GM23338 (cell line): ENCODE results near the gene MITD1. TPM values are rescaled to one million over a fixed set of nuclear protein-coding genes. Genes with fewer than 3 reads are reported as not detected.

ENCODE experiments used
- ATAC-seq: fragments of 200-7000 bp; cut with Tn5 transposase; 3 replicates; pipeline ENCODE4 v1.9.1; 2020
- DNase-seq: peaks from one replicate; pipeline ENCODE4 v3.0.0-alpha.2; 2015; ENCODE audit warnings: low spot score
- H2AFZ ChIP-seq: fragments of 200-600 bp; sonication (generic); 2 replicates; pipeline ENCODE4 v1.8.0; 2016; ENCODE audit warnings: antibody characterized with exemption, mild to moderate bottlenecking, moderate library complexity
- H3F3A ChIP-seq: fragments of 200-600 bp; sonication (generic); replicated peaks from 2 replicates; pipeline ENCODE4 v1.8.0; 2017; ENCODE audit warnings: antibody characterized with exemption, mixed run types, low read depth
- H3K27ac ChIP-seq: fragments of 200-600 bp; sonication (generic); 2 replicates; pipeline ENCODE4 v1.6.1; 2016; ENCODE audit warnings: low read depth
- H3K27me3 ChIP-seq: fragments of 200-600 bp; sonication (generic); 2 replicates; pipeline ENCODE4 v1.8.0; 2016; ENCODE audit warnings: mild to moderate bottlenecking, mixed run types, moderate library complexity; ENCODE audit not compliant: insufficient read depth
- H3K36me3 ChIP-seq: fragments of 200-600 bp; sonication (generic); 2 replicates; pipeline ENCODE4 v1.8.0; 2016; ENCODE audit warnings: mild to moderate bottlenecking; ENCODE audit not compliant: insufficient read depth
- H3K4me1 ChIP-seq: fragments of 200-600 bp; sonication (generic); 2 replicates; pipeline ENCODE4 v1.8.0; 2016; ENCODE audit warnings: mild to moderate bottlenecking, moderate library complexity; ENCODE audit not compliant: insufficient read depth
- H3K4me2 ChIP-seq: fragments of 200-600 bp; sonication (generic); 2 replicates; pipeline ENCODE4 v1.7.1; 2017; ENCODE audit warnings: mixed run types
- H3K4me3 ChIP-seq: fragments of 200-600 bp; sonication (generic); 2 replicates; pipeline ENCODE4 v1.6.1; 2016; ENCODE audit warnings: mixed run types
- H3K79me2 ChIP-seq: fragments of 200-600 bp; sonication (generic); replicated peaks from 2 replicates; pipeline ENCODE4 v1.8.0; 2017; ENCODE audit warnings: mild to moderate bottlenecking; ENCODE audit not compliant: insufficient read depth
- H3K9me2 ChIP-seq: fragments of 200-600 bp; sonication (generic); 2 replicates; pipeline ENCODE4 v1.8.0; 2017; ENCODE audit not compliant: insufficient read depth
- H4K20me1 ChIP-seq: fragments of 200-600 bp; sonication (generic); replicated peaks from 2 replicates; pipeline ENCODE4 v1.8.0; 2017; ENCODE audit warnings: mild to moderate bottlenecking; ENCODE audit not compliant: insufficient read depth
- H3K27ac Mint-ChIP-seq: 2 replicates; pipeline ENCODE4 v1.8.0; 2020; ENCODE audit warnings: inconsistent platforms, mild to moderate bottlenecking, moderate library complexity, mixed read lengths
- H3K27me3 Mint-ChIP-seq: 3 replicates; pipeline ENCODE4 v1.8.0; 2022; ENCODE audit warnings: low read depth, mild to moderate bottlenecking, moderate library complexity, mixed read lengths, inconsistent platforms; ENCODE audit not compliant: insufficient read depth, poor library complexity
- H3K36me3 Mint-ChIP-seq: 3 replicates; pipeline ENCODE4 v1.8.0; 2021; ENCODE audit warnings: low read depth, mild to moderate bottlenecking, inconsistent platforms, moderate library complexity, mixed read lengths
- H3K4me1 Mint-ChIP-seq: 3 replicates; pipeline ENCODE4 v1.8.0; 2020; ENCODE audit warnings: mild to moderate bottlenecking, inconsistent platforms, mixed read lengths
- H3K4me3 Mint-ChIP-seq: 3 replicates; pipeline ENCODE4 v1.8.0; 2021; ENCODE audit warnings: moderate library complexity, mild to moderate bottlenecking, inconsistent platforms, mixed read lengths
- H3K9me3 Mint-ChIP-seq: 3 replicates; pipeline ENCODE4 v1.8.0; 2020; ENCODE audit warnings: moderate library complexity, mild to moderate bottlenecking, inconsistent platforms, mixed read lengths
- CREB1 ChIP-seq: fragments of 250-450 bp; sonication (Bioruptor Pico); IDR thresholded peaks from 2 replicates; pipeline ENCODE4 v1.5.0; 2020; ENCODE audit warnings: low read depth, mild to moderate bottlenecking, moderate library complexity
- CTCF ChIP-seq, 2 experiments: fragments of 200-600 bp in 1 of 2; sonication (generic) in 1 of 2; conservative IDR thresholded peaks; 2 replicates each; pipeline versions ENCODE4 v1.5.1 to v1.6.1; 2016 to 2017; ENCODE audit warnings: antibody characterized with exemption in 2 of 2, low read depth in 2 of 2, mild to moderate bottlenecking in 2 of 2, moderate library complexity in 1 of 2
- ETS1 ChIP-seq: IDR thresholded peaks from 2 replicates; pipeline ENCODE4 v1.6.1; 2016; ENCODE audit warnings: antibody characterized with exemption
- EZH2 ChIP-seq: fragments of 200-600 bp; sonication (generic); IDR thresholded peaks from one replicate; pipeline ENCODE4 v1.8.0; 2017; ENCODE audit warnings: antibody characterized with exemption, mild to moderate bottlenecking, low read depth; ENCODE audit not compliant: unreplicated experiment
- EZH2phosphoT487 ChIP-seq: fragments of 200-600 bp; sonication (generic); IDR thresholded peaks from one replicate; pipeline ENCODE4 v1.8.1; 2018; ENCODE audit warnings: antibody characterized with exemption; ENCODE audit not compliant: unreplicated experiment
- JUNB ChIP-seq: IDR thresholded peaks from one replicate; pipeline ENCODE4 v1.6.1; 2016; ENCODE audit warnings: antibody characterized with exemption; ENCODE audit not compliant: unreplicated experiment
- NANOG ChIP-seq: IDR thresholded peaks from 2 replicates; pipeline ENCODE4 v1.6.1; 2016; ENCODE audit warnings: antibody characterized with exemption, borderline replicate concordance
- ZNF114 ChIP-seq: fragments of 250-450 bp; sonication (Bioruptor Pico); IDR thresholded peaks from 2 replicates; pipeline ENCODE4 v1.5.0; 2020; ENCODE audit warnings: mild to moderate bottlenecking, moderate library complexity
- ZNF331 ChIP-seq: fragments of 250-450 bp; sonication (Bioruptor Pico); IDR thresholded peaks from 2 replicates; pipeline ENCODE4 v1.5.0; 2020; ENCODE audit warnings: low read depth, mild to moderate bottlenecking, moderate library complexity
- ZNF462 ChIP-seq: fragments of 250-450 bp; sonication (Bioruptor Pico); IDR thresholded peaks from 2 replicates; pipeline ENCODE4 v1.5.0; 2020; ENCODE audit warnings: mild to moderate bottlenecking, moderate library complexity
- polyA plus RNA-seq: library from polyadenylated mRNA; unstranded; fragments of >200 nt; fragmentation: Nextera tagmentation; extraction: Ambion mirVana; gene quantifications from 2 replicates; pipeline ENCODE4 v1.2.1, GENCODE V29; 2016
- total RNA-seq: library from RNA; depleted of rRNA; stranded (reverse); fragments of >200 nt; shearing (Covaris generic); gene quantifications from 2 replicates; pipeline ENCODE4 v1.2.3, GENCODE V29; 2014

MITD1 gene
- total and polyA plus RNA-seq, 2 experiments from 2014 or later, result 37.9 to 105 TPM

GRCh38 chr2:99217929-99218501, 37.2 kb upstream of the MITD1 start:
- Histone ChIP-seq H4K20me1 (no peaks in the 10 kb centered on the region), H2AFZ (no peak overlapping the region), H3K4me1 (no peaks in the 10 kb centered on the region), H3K27me3 (no peaks in the 10 kb centered on the region), H3F3A (no peaks in the 10 kb centered on the region), H3K79me2 (no peaks in the 10 kb centered on the region), H3K9me2 (0 out of 2 replicates have a peak, but pooled peaks cover 13% of the 10 kb centered on the region), H3K27ac (no peak overlapping the region), H3K36me3 (no peaks in the 10 kb centered on the region), H3K4me3 (no peak overlapping the region), H3K4me2 (no peak overlapping the region)
- no peak overlapping the region for H3K27ac Mint-ChIP-seq
- no peak overlapping the region for H3K4me3 Mint-ChIP-seq
- DNase-seq, result no peak
- no peaks in the 10 kb centered on the region; the same call in 2 of the 3 replicates for H3K9me3 Mint-ChIP-seq
- no peaks in the 10 kb centered on the region for H3K4me1 Mint-ChIP-seq
- ATAC-seq, result no peak
- peaks cover 2% of the 10 kb centered on the region for H3K27me3 Mint-ChIP-seq
- TF ChIP-seq ZNF462 (CRISPR knock-in tag) (no peak), EZH2phosphoT487 (no peak), ZNF331 (no peak), ZNF114 (no peak), EZH2 (no peak)
- H3K36me3 Mint-ChIP-seq, result peaks cover 4% of the 10 kb centered on the region; the same call in 2 of the 3 replicates

- no peaks in the 10 kb centered on the region for H4K20me1 ChIP-seq
- H3K27ac ChIP-seq, result no peak overlapping the region
- no peaks in the 10 kb centered on the region for H3K79me2 ChIP-seq
- H3K36me3 ChIP-seq, result no peaks in the 10 kb centered on the region
- Mint-ChIP-seq H3K9me3 (no peaks in the 10 kb centered on the region; the same call in 2 of the 3 replicates), H3K36me3 (peaks cover 4% of the 10 kb centered on the region; the same call in 2 of the 3 replicates), H3K27ac (no peak overlapping the region), H3K27me3 (peaks cover 2% of the 10 kb centered on the region), H3K4me3 (no peak overlapping the region), H3K4me1 (no peaks in the 10 kb centered on the region)
- H3K27me3 ChIP-seq, result no peaks in the 10 kb centered on the region
- no peak overlapping the region for H3K4me2 ChIP-seq
- DNase-seq (no peak), ATAC-seq (no peak)
- no peak overlapping the region for H2AFZ ChIP-seq
- H3F3A ChIP-seq, result no peaks in the 10 kb centered on the region
- no peaks in the 10 kb centered on the region for H3K4me1 ChIP-seq
- no peak overlapping the region for H3K4me3 ChIP-seq
- H3K9me2 ChIP-seq, result 0 out of 2 replicates have a peak, but pooled peaks cover 7% of the 10 kb centered on the region
- TF ChIP-seq JUNB (no peak), ETS1 (no peak), CREB1 (CRISPR knock-in tag) (no peak), CTCF (conservative IDR thresholded peaks at IDR 0.05; ENCODE audit: low read depth in 2 of 2) (no peak), NANOG (no peak)
Observed at GRCh38 chr2:99216096-99216495, 35.2 kb upstream of the MITD1 start.
